Endodermal cell (in vitro differentiated cells): ENCODE data around the gene HSPA1A. TPM values are rescaled to one million over a fixed set of nuclear protein-coding genes. Genes with fewer than 3 reads are reported as not detected.
"Not testable (repeated sequence)": the region's sequence is repeated elsewhere in the genome, so short reads cannot be mapped to it uniquely, and the experiment has no call there.

ENCODE experiments used
- DNase-seq: peaks from one replicate; pipeline ENCODE4 v3.0.0-alpha.2; 2017
- H3K27ac ChIP-seq: 2 replicates; pipeline ENCODE4 v1.5.1; 2013; ENCODE audit warnings: mild to moderate bottlenecking, low read depth, low read length, moderate library complexity
- H3K27me3 ChIP-seq: 2 replicates; pipeline ENCODE4 v1.6.1; 2013; ENCODE audit warnings: mild to moderate bottlenecking, low read length, moderate library complexity; ENCODE audit not compliant: insufficient read depth, control insufficient read depth, poor library complexity, severe bottlenecking
- H3K36me3 ChIP-seq: 2 replicates; pipeline ENCODE4 v1.7.0; 2013; ENCODE audit warnings: mild to moderate bottlenecking, low read length, moderate library complexity; ENCODE audit not compliant: control insufficient read depth, insufficient read depth
- H3K4me1 ChIP-seq: one replicate; pipeline ENCODE4 v1.7.0; 2013; ENCODE audit warnings: low read length; ENCODE audit not compliant: control insufficient read depth, insufficient read depth
- H3K4me3 ChIP-seq: 2 replicates; pipeline ENCODE4 v1.5.1; 2013; ENCODE audit warnings: mild to moderate bottlenecking, low read length, moderate library complexity
- H3K9ac ChIP-seq: 2 replicates; pipeline ENCODE4 v1.6.1; 2013; ENCODE audit warnings: mild to moderate bottlenecking, low read length, moderate library complexity; ENCODE audit not compliant: poor library complexity, severe bottlenecking; ENCODE audit errors: extremely low read depth
- H3K9me3 ChIP-seq: 2 replicates; pipeline ENCODE4 v1.6.1; 2013; ENCODE audit warnings: mild to moderate bottlenecking, low read length, moderate library complexity; ENCODE audit not compliant: control insufficient read depth
- H3K27ac Mint-ChIP-seq: 2 replicates; pipeline ENCODE4 v1.8.0; 2020; ENCODE audit warnings: mixed read lengths
- H3K27me3 Mint-ChIP-seq: 2 replicates; pipeline ENCODE4 v1.8.0; 2021; ENCODE audit warnings: mild to moderate bottlenecking, mixed read lengths; ENCODE audit not compliant: insufficient read depth
- H3K36me3 Mint-ChIP-seq: 2 replicates; pipeline ENCODE4 v1.8.0; 2020; ENCODE audit warnings: low read depth, mixed read lengths
- H3K4me1 Mint-ChIP-seq: 2 replicates; pipeline ENCODE4 v1.8.0; 2020; ENCODE audit warnings: mixed read lengths
- H3K4me3 Mint-ChIP-seq: 2 replicates; pipeline ENCODE4 v1.8.0; 2020; ENCODE audit warnings: mild to moderate bottlenecking, moderate library complexity, mixed read lengths
- H3K9me3 Mint-ChIP-seq: 2 replicates; pipeline ENCODE4 v1.8.0; 2020; ENCODE audit warnings: mild to moderate bottlenecking, mixed read lengths
- WGBS, 2 experiments: methylation state at CpG; one replicate each; pipeline versions ENCODE4 v1.1.5 to v1.1.7; 2013; ENCODE audit warnings: missing lambda C conversion rate in 2 of 2, mixed read lengths in 1 of 2; ENCODE audit not compliant: insufficient coverage in 1 of 2, insufficient read length in 1 of 2; 5-methylcytosine and 5-hydroxymethylcytosine counted together
- total RNA-seq, 2 donors: library from RNA; stranded (reverse); fragmentation: NEBNext Ultra II Directional in 1 of 2; extraction: Animal tissue kit (Norgen Biotek cat#: 25700) in 1 of 2; gene quantifications; 2 replicates in 1 of 2; 3 replicates in 1 of 2; pipeline ENCODE4 v1.2.1, GENCODE V29; 2021
- TF ChIP-seq, protein P1 (sequence below): fragments of 200-600 bp; sonication (generic); conservative IDR thresholded peaks from 2 replicates; pipeline ENCODE4 v1.5.0; 2021; ENCODE audit warnings: antibody characterized with exemption, mild to moderate bottlenecking

The HSPA1A gene
- total RNA-seq, 2 donors from 2014 or later: 53.1 to 62.6 TPM

DNA sequence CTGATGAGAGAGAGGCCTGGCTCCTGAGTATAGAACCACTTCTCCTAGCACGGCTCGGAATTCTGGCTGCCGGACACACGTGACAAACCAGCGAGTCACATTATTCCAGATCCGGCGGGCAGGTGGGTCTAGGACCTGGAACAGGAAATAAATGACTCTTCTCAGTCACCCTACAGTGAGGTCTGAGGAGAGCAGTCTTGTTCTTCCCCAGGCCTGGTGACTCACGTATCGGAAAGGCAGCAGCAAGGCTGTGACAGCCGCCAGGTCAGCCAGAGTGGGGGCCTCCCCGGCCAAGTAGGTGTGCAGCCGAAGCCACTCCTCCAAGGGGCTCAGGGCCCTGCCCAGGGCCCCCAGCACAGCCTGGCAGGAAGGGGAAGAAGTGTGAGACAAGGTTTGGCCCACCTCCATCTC, 22.6 kb upstream of the HSPA1A start:
- Mint-ChIP-seq H3K27me3 (no peaks in the 10 kb centered on the region), H3K36me3 (peaks cover 27% of the 10 kb centered on the region), H3K4me3 (no peak overlapping the region), H3K9me3 (no peaks in the 10 kb centered on the region), H3K4me1 (peaks cover 11% of the 10 kb centered on the region), H3K27ac (no peak overlapping the region)
- H3K4me1 ChIP-seq: no peaks in the 10 kb centered on the region
- TF ChIP-seq, protein P1, sequence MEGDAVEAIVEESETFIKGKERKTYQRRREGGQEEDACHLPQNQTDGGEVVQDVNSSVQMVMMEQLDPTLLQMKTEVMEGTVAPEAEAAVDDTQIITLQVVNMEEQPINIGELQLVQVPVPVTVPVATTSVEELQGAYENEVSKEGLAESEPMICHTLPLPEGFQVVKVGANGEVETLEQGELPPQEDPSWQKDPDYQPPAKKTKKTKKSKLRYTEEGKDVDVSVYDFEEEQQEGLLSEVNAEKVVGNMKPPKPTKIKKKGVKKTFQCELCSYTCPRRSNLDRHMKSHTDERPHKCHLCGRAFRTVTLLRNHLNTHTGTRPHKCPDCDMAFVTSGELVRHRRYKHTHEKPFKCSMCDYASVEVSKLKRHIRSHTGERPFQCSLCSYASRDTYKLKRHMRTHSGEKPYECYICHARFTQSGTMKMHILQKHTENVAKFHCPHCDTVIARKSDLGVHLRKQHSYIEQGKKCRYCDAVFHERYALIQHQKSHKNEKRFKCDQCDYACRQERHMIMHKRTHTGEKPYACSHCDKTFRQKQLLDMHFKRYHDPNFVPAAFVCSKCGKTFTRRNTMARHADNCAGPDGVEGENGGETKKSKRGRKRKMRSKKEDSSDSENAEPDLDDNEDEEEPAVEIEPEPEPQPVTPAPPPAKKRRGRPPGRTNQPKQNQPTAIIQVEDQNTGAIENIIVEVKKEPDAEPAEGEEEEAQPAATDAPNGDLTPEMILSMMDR: no peak
- H3K9me3 ChIP-seq: no peaks in the 10 kb centered on the region
- peaks cover 46% of the 10 kb centered on the region for H3K36me3 ChIP-seq
- 95 to 99% methylated on average over 7 to 12 of the region's 12 CpGs for WGBS, 2 experiments
- H3K4me3 ChIP-seq: no peak overlapping the region
- no peak overlapping the region for H3K27ac ChIP-seq
- H3K27me3 ChIP-seq: no peaks in the 10 kb centered on the region
- H3K9ac ChIP-seq: no peak overlapping the region
- no peak for DNase-seq

DNA sequence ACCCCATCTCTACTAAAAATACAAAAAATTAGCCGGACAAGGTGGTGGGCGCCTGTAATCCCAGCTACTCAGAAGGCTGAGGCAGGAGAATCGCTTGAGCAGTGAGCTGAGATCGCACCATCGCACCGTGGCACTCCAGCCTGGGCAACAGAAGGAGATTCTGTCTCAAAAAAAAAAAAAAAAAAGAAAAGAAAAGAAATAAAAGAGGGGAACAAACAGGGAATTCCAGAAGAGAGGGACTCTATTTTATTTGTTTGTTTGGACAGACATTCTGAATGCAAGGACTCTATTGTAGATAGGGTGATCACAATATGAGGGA, 21.5 kb upstream of the HSPA1A start:
- not testable (repeated sequence) for DNase-seq, H3K9me3 ChIP-seq, H3K4me1 ChIP-seq, H3K9me3 Mint-ChIP-seq, H3K27me3 ChIP-seq, H3K27ac ChIP-seq, H3K27ac Mint-ChIP-seq, H3K27me3 Mint-ChIP-seq
- Histone ChIP-seq H3K4me3 (peak overlapping the region; percentile 95), H3K9ac (peak overlapping the region; percentile 87), H3K36me3 (peaks cover 50% of the 10 kb centered on the region)
- peak overlapping the region; percentile 97 for H3K4me3 Mint-ChIP-seq
- WGBS, 2 experiments: 97 to 100% methylated on average over 5 to 6 of the region's 6 CpGs
- peaks cover 11% of the 10 kb centered on the region for H3K4me1 Mint-ChIP-seq
- peaks cover 30% of the 10 kb centered on the region for H3K36me3 Mint-ChIP-seq

DNA sequence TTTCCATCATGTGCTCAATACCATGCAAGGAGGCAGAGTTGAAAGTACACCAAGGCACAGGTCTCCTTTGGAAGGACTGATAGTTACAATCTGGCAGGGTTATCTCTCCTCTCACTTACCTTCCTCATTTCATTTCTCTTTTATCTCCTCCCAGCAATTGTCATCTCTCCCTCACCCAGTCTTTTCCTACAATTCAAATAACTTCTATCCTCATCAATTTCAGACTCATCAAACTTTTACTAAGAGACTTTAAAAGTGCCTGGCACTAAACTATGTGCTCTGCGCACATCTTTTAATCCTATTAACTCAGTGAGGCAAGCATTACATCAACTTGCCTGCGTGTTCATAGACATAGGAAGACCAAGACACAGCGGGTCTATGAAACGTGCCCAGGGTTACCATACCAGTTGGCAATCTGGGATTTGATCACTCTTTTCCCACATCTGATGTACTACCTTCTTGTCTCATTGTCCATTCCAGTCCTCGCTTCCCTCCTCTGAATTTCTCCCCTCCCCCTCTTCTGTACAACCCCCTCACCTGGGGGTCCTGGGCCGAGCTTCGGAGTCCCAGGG, 21.0 kb upstream of the HSPA1A start:
- Histone ChIP-seq H3K27me3 (no peaks in the 10 kb centered on the region), H3K36me3 (peaks cover 48% of the 10 kb centered on the region), H3K27ac (no peak overlapping the region), H3K9ac (peak overlapping the region; percentile 87), H3K4me3 (peak overlapping the region; percentile 95), H3K9me3 (no peaks in the 10 kb centered on the region), H3K4me1 (no peaks in the 10 kb centered on the region)
- TF ChIP-seq, protein P1: no peak
- peaks cover 26% of the 10 kb centered on the region for H3K36me3 Mint-ChIP-seq
- no peak overlapping the region for H3K27ac Mint-ChIP-seq
- H3K9me3 Mint-ChIP-seq: no peaks in the 10 kb centered on the region
- WGBS, 2 experiments: 19 to 26% methylated on average over 4 to 7 of the region's 7 CpGs
- H3K4me3 Mint-ChIP-seq: peak overlapping the region; percentile 97
- peaks cover 11% of the 10 kb centered on the region for H3K4me1 Mint-ChIP-seq
- no peak for DNase-seq
- no peaks in the 10 kb centered on the region for H3K27me3 Mint-ChIP-seq
